Effector CD8-positive, alpha-beta T cell (primary cell): Measurements from ENCODE around the gene VWF.
"Not testable (repeated sequence)": the region's sequence is repeated elsewhere in the genome, so short reads cannot be mapped to it uniquely, and the experiment has no call there.

Experiments used
- DNase-seq: peaks from one replicate; lab custom pipeline; 2025; lab: John Stamatoyannopoulos, UW
- total RNA-seq, 4 experiments: gene quantifications; one replicate each; lab custom pipeline; 2026; lab: John Stamatoyannopoulos, UW

VWF gene
- 0.27 to 1.3 (median 0.79) reads per million in 4 experiments for total RNA-seq

- no peak for DNase-seq
Measured at GRCh38 chr12:6124411-6125309, at the start of gene VWF. Gene VWF, minus strand, starts transcription at chr12:6124670. Its CDS starts 1,474 bp downstream, at chr12:6123196.

- no peak for DNase-seq
Measured at GRCh38 chr12:6172862-6173261, 48.4 kb upstream of the VWF start.

GRCh38 chr12:6172086-6172485, 47.6 kb upstream of the VWF start:
- DNase-seq: no peak

GRCh38 chr12:6171409-6172015, 47.0 kb upstream of the VWF start:
- no peak for DNase-seq

- no peak for DNase-seq
Measured at GRCh38 chr12:6167327-6168280, 43.1 kb upstream of the VWF start.

GRCh38 chr12:6166808-6167207, 42.3 kb upstream of the VWF start:
- DNase-seq: no peak

GRCh38 chr12:6165395-6165794, 40.9 kb upstream of the VWF start:
- DNase-seq: no peak

- DNase-seq: no peak
Measured at GRCh38 chr12:6163416-6164060, 39.1 kb upstream of the VWF start.

GRCh38 chr12:6161124-6161882, 36.8 kb upstream of the VWF start:
- DNase-seq: no peak

- DNase-seq: not testable (repeated sequence)
Measured at GRCh38 chr12:6160049-6160649, 35.7 kb upstream of the VWF start.

GRCh38 chr12:6159166-6160011, 34.9 kb upstream of the VWF start:
- not testable (repeated sequence) for DNase-seq

- no peak for DNase-seq
Measured at GRCh38 chr12:6158749-6159148, 34.3 kb upstream of the VWF start.

GRCh38 chr12:6158255-6158654, 33.8 kb upstream of the VWF start:
- DNase-seq: no peak

GRCh38 chr12:6157482-6157881, 33.0 kb upstream of the VWF start:
- no peak for DNase-seq

GRCh38 chr12:6154730-6155459, 30.4 kb upstream of the VWF start:
- no peak for DNase-seq

GRCh38 chr12:6148722-6149121, 24.3 kb upstream of the VWF start:
- not testable (repeated sequence) for DNase-seq

GRCh38 chr12:6148061-6148460, 23.6 kb upstream of the VWF start:
- DNase-seq: no peak

- DNase-seq: no peak
Measured at GRCh38 chr12:6146951-6147350, 22.5 kb upstream of the VWF start.

- no peak for DNase-seq
Measured at GRCh38 chr12:6146509-6146908, 22.0 kb upstream of the VWF start.
